K562 (cell line): ENCODE measurements around the gene GNAI1. TPM values are rescaled to one million over a fixed set of nuclear protein-coding genes. Genes with fewer than 3 reads are reported as not detected.

Experiments used
- ATAC-seq: fragments of 200-7000 bp; cut with Tn5 transposase; 3 replicates; pipeline ENCODE4 v1.9.1; 2020; ENCODE audit warnings: moderate library complexity
- BruUV-seq: library from RNA; stranded (reverse); fragments of 400-500 nt; replicated peaks from 2 replicates; lab custom pipeline; 2021; lab: Mats Ljungman, UMichigan
- CTCF ChIA-PET: fragments of 300-600 bp; formaldehyde crosslinking; extraction: SDS; loops from one replicate; lab custom pipeline; 2021; ENCODE audit warnings: low intra/inter-chr PET ratio; lab: Yijun Ruan, JAX
- POLR2A ChIA-PET: fragments of 300-600, 350-650 bp; sonication (Branson Sonifier 250); formaldehyde crosslinking; extraction: SDS; loops from one replicate; lab custom pipeline; 2021; ENCODE audit warnings: antibody characterized with exemption, inconsistent platforms; lab: Yijun Ruan, JAX
- DNase-seq, 4 experiments: peaks; one replicate each; pipeline versions ENCODE4 v3.0.0 to v3.0.0-alpha.2; 2011 to 2018; ENCODE audit warnings: low spot score in 3 of 4, mixed read lengths in 3 of 4; ENCODE audit errors: extremely low read depth in 1 of 4
- FAIRE-seq: peaks from 2 replicates; lab custom pipeline; 2011; peaks lifted over from hg19 to GRCh38; lab: Jason Lieb, UNC
- H2AFZ ChIP-seq: 2 replicates; pipeline ENCODE4 v1.6.0; 2011; ENCODE audit warnings: low read depth, low read length, control low read depth, inconsistent platforms
- H3K27ac ChIP-seq: fragments of 200-600 bp; 3 replicates; pipeline ENCODE4 v1.8.0; 2011; ENCODE audit warnings: low read depth, mild to moderate bottlenecking, control low read depth, inconsistent platforms, low read length, moderate library complexity, mixed read lengths; ENCODE audit errors: extremely low read depth
- H3K27me3 ChIP-seq, 2 experiments: fragments of 300-600 bp in 1 of 2; 2 replicates in 1 of 2; 3 replicates in 1 of 2; pipeline versions ENCODE4 v1.6.0 to v1.8.0; 2011; ENCODE audit warnings: inconsistent platforms in 2 of 2, low read length in 2 of 2, mild to moderate bottlenecking in 1 of 2, mixed read lengths in 1 of 2, moderate library complexity in 1 of 2; ENCODE audit not compliant: control insufficient read depth in 2 of 2, insufficient read depth in 2 of 2
- H3K36me3 ChIP-seq: fragments of 300-600 bp; 3 replicates; pipeline ENCODE4 v1.8.0; 2011; ENCODE audit warnings: mild to moderate bottlenecking, low read length, inconsistent platforms; ENCODE audit not compliant: control insufficient read depth, insufficient read depth
- H3K4me1 ChIP-seq, 2 experiments: fragments of 200-600 bp in 1 of 2; replicated peaks in 1 of 2; 2 replicates in 1 of 2; 3 replicates in 1 of 2; pipeline versions ENCODE4 v1.5.1 to v1.8.0; 2011; ENCODE audit warnings: inconsistent platforms in 2 of 2, low read length in 2 of 2, mild to moderate bottlenecking in 1 of 2, mixed read lengths in 1 of 2, moderate library complexity in 1 of 2; ENCODE audit not compliant: control insufficient read depth in 2 of 2, insufficient read depth in 2 of 2
- H3K4me2 ChIP-seq: 2 replicates; pipeline ENCODE4 v1.6.1; 2011; ENCODE audit warnings: low read length, control low read depth, inconsistent platforms, mixed read lengths; ENCODE audit not compliant: insufficient read depth
- H3K4me3 ChIP-seq: fragments of 200-600 bp; sonication (generic), shearing (Covaris generic); 2 replicates; pipeline ENCODE4 v1.5.1; 2016; ENCODE audit warnings: control low read depth, inconsistent platforms
- H3K79me2 ChIP-seq: fragments of 200-600 bp; 3 replicates; pipeline ENCODE4 v1.8.0; 2011; ENCODE audit warnings: low read length, inconsistent platforms; ENCODE audit not compliant: control insufficient read depth, insufficient read depth
- H3K9ac ChIP-seq, 2 experiments: 2 replicates each; pipeline versions ENCODE4 v1.6.0 to v1.6.1; 2011; ENCODE audit warnings: low read depth in 2 of 2, low read length in 2 of 2, control low read depth in 1 of 2, inconsistent platforms in 1 of 2, mild to moderate bottlenecking in 1 of 2, mixed read lengths in 1 of 2; ENCODE audit not compliant: insufficient read depth in 1 of 2
- H3K9me1 ChIP-seq: one replicate; pipeline ENCODE4 v1.6.0; 2011; ENCODE audit warnings: inconsistent platforms, mild to moderate bottlenecking, low read length, moderate library complexity; ENCODE audit not compliant: control insufficient read depth, insufficient read depth
- H3K9me3 ChIP-seq: replicated peaks from 2 replicates; pipeline ENCODE4 v1.5.1; 2011; ENCODE audit warnings: low read depth, low read length, inconsistent platforms; ENCODE audit not compliant: control insufficient read depth, insufficient read depth
- H4K20me1 ChIP-seq: replicated peaks from 2 replicates; pipeline ENCODE4 v1.6.1; 2011; ENCODE audit warnings: low read length, inconsistent platforms, mixed read lengths; ENCODE audit not compliant: control insufficient read depth, insufficient read depth
- BRCA1 ChIP-seq, 2 experiments: fragments of 450-650 bp in 1 of 2; sonication (generic) in 1 of 2; formaldehyde crosslinking in 1 of 2; IDR thresholded peaks; 2 replicates each; pipeline versions ENCODE4 v1.5.0 to v1.6.1; 2017 to 2020; ENCODE audit warnings: mild to moderate bottlenecking in 1 of 2, missing genetic modification reagents in 1 of 2
- CHD1 ChIP-seq: fragments of 200-600 bp; sonication (generic); IDR thresholded peaks from one replicate; pipeline ENCODE4 v1.6.1; 2012; ENCODE audit warnings: mild to moderate bottlenecking, moderate library complexity, low read length, inconsistent platforms
- COPS2 ChIP-seq: fragments of 450-650 bp; conservative IDR thresholded peaks from 2 replicates; pipeline ENCODE4 v1.6.1; 2016; ENCODE audit warnings: mild to moderate bottlenecking, moderate library complexity
- EP300 ChIP-seq: IDR thresholded peaks from 2 replicates; pipeline ENCODE4 v1.6.1; 2012; ENCODE audit warnings: low read length, improper control_type of control experiment
- FOXA1 ChIP-seq: fragments of 450-650 bp; IDR thresholded peaks from 2 replicates; pipeline ENCODE4 v1.6.1; 2016; ENCODE audit warnings: mild to moderate bottlenecking, borderline replicate concordance
- HDAC1 ChIP-seq, 2 experiments: fragments of 450-650 bp; IDR thresholded peaks; 2 replicates each; pipeline ENCODE4 v1.6.1; 2016 to 2017; ENCODE audit warnings: inconsistent platforms in 1 of 2, mild to moderate bottlenecking in 1 of 2, moderate library complexity in 1 of 2
- PHB2 ChIP-seq: fragments of 450-650 bp; IDR thresholded peaks from 2 replicates; pipeline ENCODE4 v1.6.1; 2017; ENCODE audit warnings: low read depth
- PHTF2 ChIP-seq: fragments of 250-450 bp; sonication (Bioruptor Pico); IDR thresholded peaks from 2 replicates; pipeline ENCODE4 v1.5.0; 2021; ENCODE audit warnings: mild to moderate bottlenecking
- SMAD1 ChIP-seq: fragments of 150-350 bp; IDR thresholded peaks from 2 replicates; pipeline ENCODE4 v1.6.1; 2014; ENCODE audit warnings: low read length, low read depth; ENCODE audit not compliant: partially characterized antibody
- SOX6 ChIP-seq: fragments of 450-650 bp; IDR thresholded peaks from 2 replicates; pipeline ENCODE4 v1.6.1; 2014; ENCODE audit warnings: mild to moderate bottlenecking
- THAP12 ChIP-seq: fragments of 250-450 bp; sonication (Bioruptor Pico); IDR thresholded peaks from 2 replicates; pipeline ENCODE4 v1.9.0; 2021; ENCODE audit warnings: mild to moderate bottlenecking, inconsistent platforms
- USF2 ChIP-seq: sonication (generic); formaldehyde crosslinking; IDR thresholded peaks from 2 replicates; pipeline ENCODE4 v1.5.0; 2020; ENCODE audit warnings: missing genetic modification reagents
- ZBTB1 ChIP-seq: sonication (generic); formaldehyde crosslinking; IDR thresholded peaks from 2 replicates; pipeline ENCODE4 v1.8.1; 2023; ENCODE audit warnings: missing genetic modification reagents, low read depth, mild to moderate bottlenecking, borderline replicate concordance
- ZNF780A ChIP-seq: fragments of 250-450 bp; sonication (Bioruptor Pico); IDR thresholded peaks from 2 replicates; pipeline ENCODE4 v1.5.0; 2021; ENCODE audit warnings: mild to moderate bottlenecking
- ZSCAN29 ChIP-seq: fragments of 450-650 bp; IDR thresholded peaks from 2 replicates; pipeline ENCODE4 v1.6.1; 2017
- ZSCAN32 ChIP-seq: fragments of 450-650 bp; formaldehyde crosslinking; IDR thresholded peaks from 2 replicates; pipeline ENCODE4 v1.4.0; 2020; ENCODE audit warnings: mild to moderate bottlenecking, moderate library complexity
- WGBS: fragments of 100-300 bp; shearing (Covaris generic); methylation state at CpG from one replicate; pipeline ENCODE4 v1.1.6; 2016; ENCODE audit warnings: low coverage, mixed read lengths; ENCODE audit not compliant: insufficient coverage; ENCODE audit errors: missing lambda C conversion rate; 5-methylcytosine and 5-hydroxymethylcytosine counted together
- in situ Hi-C: fragments of 300-500 bp; cut with MboI; formaldehyde crosslinking; loops from 4 replicates; pipeline ENCODE4 v1.15.0; 2018; ENCODE audit warnings: inconsistent platforms, mixed read lengths
- intact Hi-C: fragments of 100-400 bp; cut with micrococcal nuclease; formaldehyde crosslinking; loops from 2 replicates; pipeline ENCODE4 v1.14.2; 2022
- polyA plus RNA-seq, 8 experiments: library from polyadenylated mRNA; depleted of rRNA in 4 of 8; stranded (reverse) in 5 of 8; unstranded in 3 of 8; fragments of >200 nt; fragmentation: Nextera tagmentation in 2 of 8; fragmentation: Illumina TruSeq in 1 of 8; extraction: Ambion mirVana in 2 of 8; extraction: Trizol in 1 of 8; gene quantifications; 2 replicates each; pipeline versions ENCODE4 v1.2.1 to v1.2.3, GENCODE V29; 2011 to 2014; ENCODE audit warnings: inconsistent platforms in 1 of 8, missing spikeins in 1 of 8
- total RNA-seq, 7 experiments: library from RNA; depleted of rRNA in 6 of 7; stranded (reverse); fragments of >200 nt in 6 of 7; fragmentation: Illumina TruSeq in 2 of 7; extraction: Trizol in 2 of 7; gene quantifications; 2 replicates each; pipeline versions ENCODE4 v1.2.1 to v1.2.3, GENCODE V29; 2011 to 2021; ENCODE audit warnings: low replicate concordance in 1 of 7

GNAI1 gene
- total and polyA plus RNA-seq, 9 of the 15 experiments (the other 6 are each of a cell fraction or from before 2014, with no cell fraction given): 0.03 to 0.13 (median 0.08) TPM; not detected in 6

- no peaks in the 10 kb centered on the region for H3K79me2 ChIP-seq
- intact Hi-C loops: no loop called here
- in situ Hi-C loops: no loop called here
- no peaks in the 10 kb centered on the region for H3K27me3 ChIP-seq
- no peak overlapping the region for H2AFZ ChIP-seq
- no peaks in the 10 kb centered on the region for H4K20me1 ChIP-seq
- no peak overlapping the region for H3K9ac ChIP-seq
- 0% methylated on average over 1 of the region's 1 CpG for WGBS
- no peak overlapping the region for H3K4me3 ChIP-seq
- ChIA-PET POLR2A (no interaction called here), CTCF (no interaction called here)
- ATAC-seq: no peak
- no peak for DNase-seq
- no peaks in the 10 kb centered on the region for H3K9me3 ChIP-seq
- H3K4me1 ChIP-seq: no peaks in the 10 kb centered on the region
- BruUV-seq: no TSS peak
- H3K36me3 ChIP-seq: no peaks in the 10 kb centered on the region
- no peak overlapping the region for H3K27ac ChIP-seq
- H3K9me1 ChIP-seq: no peaks in the 10 kb centered on the region
- TF ChIP-seq HDAC1 (IDR thresholded peaks at IDR 0.05): no peak
- no peak for TF ChIP-seq ZSCAN32
- TF ChIP-seq SOX6: no peak
- TF ChIP-seq ZSCAN29: no peak
- TF ChIP-seq COPS2: no peak
- TF ChIP-seq EP300: no peak
- TF ChIP-seq CHD1: no peak
- no peak for TF ChIP-seq PHTF2 (CRISPR knock-in tag)
- TF ChIP-seq ZBTB1: no peak
- TF ChIP-seq ZNF780A (CRISPR knock-in tag): no peak
- TF ChIP-seq BRCA1 (IDR thresholded peaks at IDR 0.05): no peak
- TF ChIP-seq BRCA1 (CRISPR knock-in tag; IDR thresholded peaks at IDR 0.05): no peak
- TF ChIP-seq SMAD1: no peak
- TF ChIP-seq THAP12 (CRISPR knock-in tag): no peak
- TF ChIP-seq FOXA1: no peak
- TF ChIP-seq PHB2: no peak
- TF ChIP-seq USF2: no peak
- TF ChIP-seq, all 486 proteins: peak for 0
- no peak overlapping the region for H3K4me2 ChIP-seq
- no peak for FAIRE-seq
Observed at GRCh38 chr7:80255656-80256055, 121.0 kb downstream of the GNAI1 start.
